ENCODE results near the gene TTC16. TPM values are rescaled to one million over a fixed set of nuclear protein-coding genes. Genes with fewer than 3 reads are reported as not detected.

Gene TTC16
- total and polyA plus RNA-seq, 4 donors: 1.5 to 5.6 (median 2.7) TPM

DNA sequence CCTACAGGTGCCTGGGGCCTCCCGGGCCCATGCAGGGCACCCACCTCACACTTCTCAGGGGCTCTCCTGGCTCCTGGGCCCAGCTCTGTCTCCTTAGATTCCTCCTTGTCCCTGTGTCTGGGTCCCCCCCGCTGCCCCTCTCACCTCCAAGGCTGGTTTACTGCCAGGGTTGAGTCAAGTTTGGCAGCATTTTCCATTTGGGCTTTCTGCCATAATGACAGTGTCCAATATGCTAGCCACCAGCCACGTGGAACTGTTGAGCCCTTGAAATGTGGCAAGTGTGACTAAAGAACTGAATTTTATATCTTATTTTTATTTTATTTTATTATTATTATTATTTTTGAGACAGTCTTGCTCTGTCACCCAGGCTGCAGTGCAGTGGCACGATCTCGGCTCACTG, 1.9 kb downstream of the TTC16 start:
- TF ChIP-seq, protein P1, sequence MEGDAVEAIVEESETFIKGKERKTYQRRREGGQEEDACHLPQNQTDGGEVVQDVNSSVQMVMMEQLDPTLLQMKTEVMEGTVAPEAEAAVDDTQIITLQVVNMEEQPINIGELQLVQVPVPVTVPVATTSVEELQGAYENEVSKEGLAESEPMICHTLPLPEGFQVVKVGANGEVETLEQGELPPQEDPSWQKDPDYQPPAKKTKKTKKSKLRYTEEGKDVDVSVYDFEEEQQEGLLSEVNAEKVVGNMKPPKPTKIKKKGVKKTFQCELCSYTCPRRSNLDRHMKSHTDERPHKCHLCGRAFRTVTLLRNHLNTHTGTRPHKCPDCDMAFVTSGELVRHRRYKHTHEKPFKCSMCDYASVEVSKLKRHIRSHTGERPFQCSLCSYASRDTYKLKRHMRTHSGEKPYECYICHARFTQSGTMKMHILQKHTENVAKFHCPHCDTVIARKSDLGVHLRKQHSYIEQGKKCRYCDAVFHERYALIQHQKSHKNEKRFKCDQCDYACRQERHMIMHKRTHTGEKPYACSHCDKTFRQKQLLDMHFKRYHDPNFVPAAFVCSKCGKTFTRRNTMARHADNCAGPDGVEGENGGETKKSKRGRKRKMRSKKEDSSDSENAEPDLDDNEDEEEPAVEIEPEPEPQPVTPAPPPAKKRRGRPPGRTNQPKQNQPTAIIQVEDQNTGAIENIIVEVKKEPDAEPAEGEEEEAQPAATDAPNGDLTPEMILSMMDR (IDR thresholded peaks at IDR 0.05; ENCODE audit: control extremely low read depth, extremely low read depth): no peak
- ATAC-seq (ENCODE audit: insufficient read depth, low FRiP score) (no peak), DNase-seq (no peak)
- H3K27ac ChIP-seq (ENCODE audit: low read depth in 1 of 2, low read length in 1 of 2): no peak overlapping the region
- H3K9me3 ChIP-seq (ENCODE audit: control insufficient read depth in 4 of 4, insufficient read depth in 3 of 4, low read length in 3 of 4): no peaks in the 10 kb centered on the region
- 83 to 94% methylated on average over 5 of the region's 5 CpGs for WGBS, 2 donors
- H3K36me3 ChIP-seq (ENCODE audit: control insufficient read depth in 4 of 4, insufficient read depth in 4 of 4, low read length in 4 of 4): peaks cover 0 to 2% (median 0%) of the 10 kb centered on the region in 4 donors
- peaks cover 0 to 10% (median 0%) of the 10 kb centered on the region in 5 donors for H3K4me1 ChIP-seq (ENCODE audit: control insufficient read depth in 5 of 5, insufficient read depth in 5 of 5, low read length in 5 of 5)
- H3K9ac ChIP-seq (ENCODE audit: insufficient read depth in 1 of 2, low read length in 2 of 2): no peak overlapping the region
- no peaks in the 10 kb centered on the region for H3K27me3 ChIP-seq (ENCODE audit: control insufficient read depth in 3 of 3, insufficient read depth in 3 of 3, low read length in 2 of 3)
- no peak overlapping the region for H3K4me3 ChIP-seq

DNA sequence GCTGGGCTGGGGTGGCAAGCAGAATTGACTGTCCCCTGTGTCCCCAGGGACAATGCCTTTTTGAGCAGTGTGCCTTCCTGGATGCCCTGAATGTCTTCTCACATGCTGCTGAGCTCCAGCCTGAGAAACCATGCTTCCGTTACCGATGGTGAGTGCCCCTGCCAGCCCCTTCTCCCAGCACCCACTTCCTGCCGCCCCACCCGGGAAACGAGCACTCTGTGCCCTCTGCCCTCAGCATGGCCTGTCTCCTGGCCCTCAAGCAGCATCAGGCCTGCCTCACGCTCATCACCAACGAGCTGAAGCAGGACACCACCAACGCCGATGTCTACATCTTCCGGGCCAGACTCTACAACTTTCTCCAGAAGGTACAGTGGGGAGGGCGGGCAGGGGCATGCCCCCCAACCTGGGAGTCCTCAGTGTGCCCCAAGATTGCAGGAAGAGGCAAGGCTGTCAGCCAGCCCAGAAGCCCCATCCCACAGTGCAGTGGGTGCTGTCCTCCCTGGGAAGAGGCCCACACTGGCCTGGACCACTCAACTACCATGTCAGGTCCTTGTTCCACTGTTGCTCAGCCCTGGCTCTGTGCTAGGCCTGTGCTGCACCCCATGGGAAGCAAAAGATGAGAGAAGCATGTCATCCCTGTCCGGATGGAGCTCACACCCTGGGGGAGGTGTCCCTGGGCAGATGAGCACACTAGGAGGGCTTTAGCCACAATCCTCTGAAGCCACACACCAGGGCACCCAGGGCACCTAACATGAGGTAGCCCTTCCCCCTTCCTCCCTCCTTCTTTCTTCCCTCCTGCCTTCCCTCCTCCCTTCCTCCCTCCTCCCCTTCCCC, 4.4 kb downstream of the TTC16 start:
- Histone ChIP-seq H3K4me1 (ENCODE audit: control insufficient read depth in 5 of 5, insufficient read depth in 5 of 5, low read length in 5 of 5) (peaks cover 0 to 12% (median 4%) of the 10 kb centered on the region in 5 donors), H3K4me3 (no peak overlapping the region), H3K27me3 (ENCODE audit: control insufficient read depth in 3 of 3, insufficient read depth in 3 of 3, low read length in 2 of 3) (no peaks in the 10 kb centered on the region), H3K9ac (ENCODE audit: insufficient read depth in 1 of 2, low read length in 2 of 2) (no peak overlapping the region), H3K9me3 (ENCODE audit: control insufficient read depth in 4 of 4, insufficient read depth in 3 of 4, low read length in 3 of 4) (no peaks in the 10 kb centered on the region), H3K27ac (ENCODE audit: low read depth in 1 of 2, low read length in 1 of 2) (no peak overlapping the region), H3K36me3 (ENCODE audit: control insufficient read depth in 4 of 4, insufficient read depth in 4 of 4, low read length in 4 of 4) (no peaks in the 10 kb centered on the region)
- 78 to 82% methylated on average over 12 of the region's 12 CpGs for WGBS, 2 donors
- ATAC-seq (ENCODE audit: insufficient read depth, low FRiP score) (no peak), DNase-seq (no peak)
- TF ChIP-seq, protein P1 (IDR thresholded peaks at IDR 0.05; ENCODE audit: control extremely low read depth, extremely low read depth): no peak

DNA sequence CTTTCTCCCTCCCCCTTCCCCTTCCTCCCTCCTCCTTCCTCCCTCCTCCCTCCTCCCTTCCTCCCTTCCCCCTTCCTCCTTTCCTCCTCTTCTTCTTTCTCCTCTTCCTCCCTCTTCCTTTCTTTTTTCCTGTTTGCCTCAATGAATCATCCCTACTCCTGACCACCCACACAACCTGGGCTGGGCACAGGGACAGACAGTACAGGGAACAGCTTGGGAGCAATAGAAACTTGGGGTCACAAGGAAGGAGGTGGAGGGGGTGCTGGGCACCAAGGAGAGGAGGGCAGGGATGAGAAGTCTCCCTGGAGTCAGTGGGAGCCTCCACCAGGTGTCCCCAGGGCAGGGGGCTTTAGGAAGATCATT, 5.0 kb downstream of the TTC16 start:
- ATAC-seq (ENCODE audit: insufficient read depth, low FRiP score) (no peak), DNase-seq (no peak)
- Histone ChIP-seq H3K27me3 (ENCODE audit: control insufficient read depth in 3 of 3, insufficient read depth in 3 of 3, low read length in 2 of 3) (no peaks in the 10 kb centered on the region), H3K36me3 (ENCODE audit: control insufficient read depth in 4 of 4, insufficient read depth in 4 of 4, low read length in 4 of 4) (no peaks in the 10 kb centered on the region), H3K9me3 (ENCODE audit: control insufficient read depth in 4 of 4, insufficient read depth in 3 of 4, low read length in 3 of 4) (no peaks in the 10 kb centered on the region), H3K4me3 (no peak overlapping the region), H3K9ac (ENCODE audit: insufficient read depth in 1 of 2, low read length in 2 of 2) (no peak overlapping the region), H3K4me1 (ENCODE audit: control insufficient read depth in 5 of 5, insufficient read depth in 5 of 5, low read length in 5 of 5) (peaks cover 0 to 12% (median 4%) of the 10 kb centered on the region in 5 donors), H3K27ac (ENCODE audit: low read depth in 1 of 2, low read length in 1 of 2) (no peak overlapping the region)
- TF ChIP-seq, protein P1 (IDR thresholded peaks at IDR 0.05; ENCODE audit: control extremely low read depth, extremely low read depth): no peak
